OCI-LY7 (cell line): ENCODE measurements around the gene NAGS. TPM values are rescaled to one million over a fixed set of nuclear protein-coding genes. Genes with fewer than 3 reads are reported as not detected.

ENCODE experiments used
- BruUV-seq: library from RNA; stranded (reverse); fragments of 400-500 nt; replicated peaks from 2 replicates; lab custom pipeline; 2021; lab: Mats Ljungman, UMichigan
- CTCF ChIA-PET: fragments of 300-600 bp; sonication (Branson Sonifier 250); formaldehyde crosslinking; loops from one replicate; lab custom pipeline; 2022; ENCODE audit warnings: antibody characterized with exemption; ENCODE audit not compliant: unreplicated experiment; lab: Charles Lee
- POLR2A ChIA-PET: fragments of 300-600 bp; sonication (Branson Sonifier 250); formaldehyde crosslinking; loops from one replicate; lab custom pipeline; 2022; ENCODE audit warnings: antibody characterized with exemption; lab: Charles Lee
- DNase-seq: peaks from one replicate; pipeline ENCODE4 v3.0.0-alpha.2; 2015; ENCODE audit warnings: low spot score
- H2AFZ ChIP-seq: fragments of 200-600 bp; sonication (generic), shearing (Covaris generic); 2 replicates; pipeline ENCODE4 v1.6.1; 2014; ENCODE audit warnings: mild to moderate bottlenecking, antibody characterized with exemption, low read length, moderate library complexity
- H3K27ac ChIP-seq: fragments of 200-600 bp; sonication (generic); 2 replicates; pipeline ENCODE4 v1.5.1; 2014; ENCODE audit warnings: mixed run types, low read depth, mild to moderate bottlenecking, moderate library complexity, low read length, inconsistent platforms; ENCODE audit not compliant: poor library complexity, severe bottlenecking
- H3K36me3 ChIP-seq: fragments of 200-600 bp; sonication (generic); 2 replicates; pipeline ENCODE4 v1.6.1; 2014; ENCODE audit warnings: mild to moderate bottlenecking, antibody characterized with exemption, low read length, moderate library complexity, mixed read lengths; ENCODE audit not compliant: insufficient read depth
- H3K4me1 ChIP-seq: fragments of 200-600 bp; sonication (generic); 2 replicates; pipeline ENCODE4 v1.5.1; 2014; ENCODE audit warnings: mild to moderate bottlenecking, low read length; ENCODE audit not compliant: insufficient read depth, poor library complexity, severe bottlenecking
- H3K4me2 ChIP-seq: fragments of 200-600 bp; sonication (generic); 2 replicates; pipeline ENCODE4 v1.6.1; 2014; ENCODE audit warnings: mild to moderate bottlenecking, low read length
- H3K4me3 ChIP-seq: fragments of 200-600 bp; sonication (generic); 2 replicates; pipeline ENCODE4 v1.5.1; 2014; ENCODE audit warnings: mild to moderate bottlenecking, low read depth, low read length; ENCODE audit not compliant: poor library complexity, severe bottlenecking
- H3K79me2 ChIP-seq: fragments of 200-600 bp; sonication (generic); 2 replicates; pipeline ENCODE4 v1.6.1; 2016; ENCODE audit warnings: low read depth, mild to moderate bottlenecking, low read length, moderate library complexity, mixed read lengths; ENCODE audit not compliant: insufficient read depth
- H3K9me2 ChIP-seq: fragments of 200-600 bp; sonication (generic); 2 replicates; pipeline ENCODE4 v1.6.1; 2016; ENCODE audit warnings: mild to moderate bottlenecking, low read length, mixed read lengths; ENCODE audit not compliant: insufficient read depth
- H3K9me3 ChIP-seq: fragments of 200-600 bp; sonication (generic); 2 replicates; pipeline ENCODE4 v1.6.1; 2014; ENCODE audit warnings: mild to moderate bottlenecking, mixed run types, low read length, mixed read lengths
- H4K20me1 ChIP-seq: fragments of 200-600 bp; sonication (generic); 2 replicates; pipeline ENCODE4 v1.6.1; 2014; ENCODE audit warnings: mild to moderate bottlenecking, antibody characterized with exemption, low read length, moderate library complexity, mixed read lengths; ENCODE audit not compliant: insufficient read depth
- CTCF ChIP-seq: fragments of 200-600 bp; sonication (generic); conservative IDR thresholded peaks from 2 replicates; pipeline ENCODE4 v1.5.1; 2014; ENCODE audit warnings: mild to moderate bottlenecking, antibody characterized with exemption, low read length, moderate library complexity, mixed read lengths
- EZH2phosphoT487 ChIP-seq: fragments of 200-600 bp; sonication (generic); IDR thresholded peaks from 2 replicates; pipeline ENCODE4 v1.6.1; 2018; ENCODE audit warnings: low read depth, borderline replicate concordance, mild to moderate bottlenecking, mixed run types, antibody characterized with exemption, low read length, moderate library complexity, mixed read lengths
- intact Hi-C: fragments of 100-400 bp; cut with micrococcal nuclease; formaldehyde crosslinking; loops from one replicate; pipeline ENCODE4 v1.10.0; 2022; ENCODE audit not compliant: unreplicated experiment
- total RNA-seq, 2 experiments: library from RNA; depleted of rRNA in 1 of 2; stranded (reverse); fragments of >200 nt in 1 of 2; shearing (Covaris generic) in 1 of 2; gene quantifications; 2 replicates each; pipeline ENCODE4 v1.2.3, GENCODE V29; 2014 to 2022

The NAGS gene
- total RNA-seq, 2 experiments from 2014 or later, result 0.32 to 1.5 TPM

- Histone ChIP-seq H3K27ac (no peak overlapping the region), H3K9me3 (no peaks in the 10 kb centered on the region), H3K79me2 (no peaks in the 10 kb centered on the region), H3K4me3 (no peak overlapping the region), H3K4me1 (no peaks in the 10 kb centered on the region), H3K9me2 (no peaks in the 10 kb centered on the region), H3K4me2 (no peak overlapping the region), H3K36me3 (no peaks in the 10 kb centered on the region), H4K20me1 (no peaks in the 10 kb centered on the region), H2AFZ (no peak overlapping the region)
- no TSS peak for BruUV-seq
- intact Hi-C loops, result no loop called here
- POLR2A ChIA-PET, result no interaction called here
- TF ChIP-seq CTCF (no peak), EZH2phosphoT487 (no peak)
- CTCF ChIA-PET, result no interaction called here
- DNase-seq, result no peak
Observed at GRCh38 chr17:43976963-43977837, 27.2 kb upstream of the NAGS start.

GRCh38 chr17:43978078-43978477, 26.3 kb upstream of the NAGS start:
- H3K4me1 ChIP-seq, result no peaks in the 10 kb centered on the region
- no peaks in the 10 kb centered on the region for H3K79me2 ChIP-seq
- no peaks in the 10 kb centered on the region for H4K20me1 ChIP-seq
- no peaks in the 10 kb centered on the region for H3K9me3 ChIP-seq
- H3K9me2 ChIP-seq, result no peaks in the 10 kb centered on the region
- H3K27ac ChIP-seq, result no peak overlapping the region
- H3K4me3 ChIP-seq, result no peak overlapping the region
- H3K4me2 ChIP-seq, result no peak overlapping the region
- ChIA-PET POLR2A (no interaction called here), CTCF (no interaction called here)
- no peak for TF ChIP-seq EZH2phosphoT487
- no peak for TF ChIP-seq CTCF
- intact Hi-C loops, result no loop called here
- no peak overlapping the region for H2AFZ ChIP-seq
- no TSS peak for BruUV-seq
- no peak for DNase-seq
- H3K36me3 ChIP-seq, result no peaks in the 10 kb centered on the region

GRCh38 chr17:43979011-43979410, 25.4 kb upstream of the NAGS start:
- no peak for DNase-seq
- ChIA-PET CTCF (no interaction called here), POLR2A (no interaction called here)
- Histone ChIP-seq H3K9me2 (no peaks in the 10 kb centered on the region), H3K36me3 (no peaks in the 10 kb centered on the region), H3K27ac (no peak overlapping the region), H2AFZ (no peak overlapping the region), H4K20me1 (no peaks in the 10 kb centered on the region), H3K79me2 (no peaks in the 10 kb centered on the region), H3K4me1 (no peaks in the 10 kb centered on the region), H3K4me3 (no peak overlapping the region), H3K4me2 (no peak overlapping the region), H3K9me3 (no peaks in the 10 kb centered on the region)
- intact Hi-C loops, result no loop called here
- TF ChIP-seq CTCF, result no peak
- no peak for TF ChIP-seq EZH2phosphoT487
- BruUV-seq, result no TSS peak
